Right lobe of liver (tissue), 6 donors: ENCODE results near the gene CFAP61. TPM values are rescaled to one million over a fixed set of nuclear protein-coding genes. Genes with fewer than 3 reads are reported as not detected.

Experiments
- ATAC-seq, 4 donors: fragments of 200-7000 bp; cut with Tn5 transposase; one replicate each; pipeline ENCODE4 v1.9.1; 2020; ENCODE audit warnings: mild to moderate bottlenecking in 4 of 4, moderate library complexity in 4 of 4
- DNase-seq, 3 donors: peaks; one replicate each; pipeline ENCODE4 v3.0.0-alpha.2; 2020
- H3K27ac ChIP-seq, 3 donors: fragments of 200-600 bp; one replicate each; pipeline ENCODE4 v1.8.0; 2022
- H3K27me3 ChIP-seq, 2 donors: fragments of 200-600 bp; one replicate each; pipeline ENCODE4 v1.8.0; 2022
- H3K36me3 ChIP-seq, 4 donors: fragments of 200-600 bp; sonication (generic) in 1 of 4; one replicate each; pipeline versions ENCODE4 v1.5.1 to v1.8.0; 2017 to 2022; ENCODE audit warnings: control low read depth in 1 of 4
- H3K4me1 ChIP-seq, 4 donors: fragments of 200-600 bp; sonication (generic) in 1 of 4; one replicate each; pipeline versions ENCODE4 v1.5.1 to v1.8.0; 2017 to 2022; ENCODE audit warnings: control low read depth in 1 of 4
- H3K4me3 ChIP-seq, 3 donors: fragments of 200-600 bp; one replicate each; pipeline ENCODE4 v1.8.0; 2022
- H3K9me3 ChIP-seq, 4 donors: fragments of 200-600 bp; sonication (generic) in 1 of 4; one replicate each; pipeline versions ENCODE4 v1.5.1 to v1.8.0; 2017 to 2022; ENCODE audit warnings: control low read depth in 1 of 4
- POLR2A ChIP-seq: fragments of 450-650 bp; IDR thresholded peaks from one replicate; pipeline ENCODE4 v1.6.1; 2017; ENCODE audit warnings: antibody characterized with exemption, mild to moderate bottlenecking
- WGBS: methylation state at CpG from one replicate; pipeline ENCODE4 v1.1.6; 2018; ENCODE audit warnings: low coverage, low lambda C conversion rate; ENCODE audit not compliant: insufficient coverage; ENCODE audit errors: missing lambda C conversion rate; 5-methylcytosine and 5-hydroxymethylcytosine counted together
- intact Hi-C, 2 donors: fragments of 100-400 bp; cut with DNase I; formaldehyde crosslinking; loops; one replicate each; pipeline versions ENCODE4 v1.11.2 to v1.14.1; 2022
- total RNA-seq, 6 experiments: library from RNA; depleted of rRNA in 2 of 6; stranded (reverse); fragments of >200 nt in 2 of 6; fragmentation: NEBNext Ultra II Directional in 3 of 6; extraction: Animal tissue kit (Norgen Biotek cat#: 25700) in 3 of 6; gene quantifications; one replicate each; pipeline versions ENCODE4 v1.1.0 to v1.2.4, GENCODE V29; 2016 to 2023
- TF ChIP-seq, protein P1 (sequence below), 4 donors: fragments of 200-600 bp in 3 of 4; fragments of 450-650 bp in 1 of 4; IDR thresholded peaks; one replicate each; pipeline versions ENCODE4 v1.5.1 to v1.8.0; 2016 to 2022; ENCODE audit warnings: antibody characterized with exemption in 4 of 4, mild to moderate bottlenecking in 2 of 4
- donor health status: DM: no; HTN: yes; CAD: no.
- donor health status: DM: no; HTN: no; CAD: no.
- donor health status: DM: no; HTN: no; CAD: no.
- donor health status: DM: no; HTN: yes; CAD: no.
- donor health status: DM: no; HTN: yes; CAD: no.

The CFAP61 gene
- total RNA-seq, 6 experiments from 2014 or later, result not detected

DNA sequence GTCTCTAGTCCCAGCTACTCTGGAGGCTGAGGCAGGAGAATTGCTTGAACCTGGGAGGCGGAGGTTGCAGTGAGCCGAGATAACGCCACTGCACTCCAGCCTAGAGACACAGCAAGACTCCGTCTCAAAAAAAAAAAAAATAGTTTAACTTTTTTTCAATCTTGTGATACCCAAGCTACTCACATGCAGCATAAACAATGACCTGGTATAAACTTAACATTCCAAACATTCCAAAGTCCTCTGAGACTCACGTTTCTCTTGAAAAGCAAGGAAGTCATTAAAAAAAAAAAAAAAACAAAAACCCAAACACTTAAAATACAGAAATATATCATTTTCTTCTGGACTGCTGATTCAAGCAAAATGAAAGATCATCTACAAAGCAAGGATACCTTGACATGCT lies 14.4 kb upstream of the CFAP61 start:
- Histone ChIP-seq H3K4me1 (no peaks in the 10 kb centered on the region), H3K4me3 (no peak overlapping the region), H3K36me3 (peaks cover 0 to 99% (median 48%) of the 10 kb centered on the region in 4 donors), H3K9me3 (no peaks in the 10 kb centered on the region), H3K27ac (no peak overlapping the region), H3K27me3 (no peaks in the 10 kb centered on the region)
- intact Hi-C loops, result no loop called here
- TF ChIP-seq, protein P1, sequence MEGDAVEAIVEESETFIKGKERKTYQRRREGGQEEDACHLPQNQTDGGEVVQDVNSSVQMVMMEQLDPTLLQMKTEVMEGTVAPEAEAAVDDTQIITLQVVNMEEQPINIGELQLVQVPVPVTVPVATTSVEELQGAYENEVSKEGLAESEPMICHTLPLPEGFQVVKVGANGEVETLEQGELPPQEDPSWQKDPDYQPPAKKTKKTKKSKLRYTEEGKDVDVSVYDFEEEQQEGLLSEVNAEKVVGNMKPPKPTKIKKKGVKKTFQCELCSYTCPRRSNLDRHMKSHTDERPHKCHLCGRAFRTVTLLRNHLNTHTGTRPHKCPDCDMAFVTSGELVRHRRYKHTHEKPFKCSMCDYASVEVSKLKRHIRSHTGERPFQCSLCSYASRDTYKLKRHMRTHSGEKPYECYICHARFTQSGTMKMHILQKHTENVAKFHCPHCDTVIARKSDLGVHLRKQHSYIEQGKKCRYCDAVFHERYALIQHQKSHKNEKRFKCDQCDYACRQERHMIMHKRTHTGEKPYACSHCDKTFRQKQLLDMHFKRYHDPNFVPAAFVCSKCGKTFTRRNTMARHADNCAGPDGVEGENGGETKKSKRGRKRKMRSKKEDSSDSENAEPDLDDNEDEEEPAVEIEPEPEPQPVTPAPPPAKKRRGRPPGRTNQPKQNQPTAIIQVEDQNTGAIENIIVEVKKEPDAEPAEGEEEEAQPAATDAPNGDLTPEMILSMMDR (IDR thresholded peaks at IDR 0.05), result no peak
- TF ChIP-seq POLR2A, result no peak
- no peak for DNase-seq
- 50% methylated on average over 3 of the region's 5 CpGs for WGBS
- ATAC-seq, result no peak

DNA sequence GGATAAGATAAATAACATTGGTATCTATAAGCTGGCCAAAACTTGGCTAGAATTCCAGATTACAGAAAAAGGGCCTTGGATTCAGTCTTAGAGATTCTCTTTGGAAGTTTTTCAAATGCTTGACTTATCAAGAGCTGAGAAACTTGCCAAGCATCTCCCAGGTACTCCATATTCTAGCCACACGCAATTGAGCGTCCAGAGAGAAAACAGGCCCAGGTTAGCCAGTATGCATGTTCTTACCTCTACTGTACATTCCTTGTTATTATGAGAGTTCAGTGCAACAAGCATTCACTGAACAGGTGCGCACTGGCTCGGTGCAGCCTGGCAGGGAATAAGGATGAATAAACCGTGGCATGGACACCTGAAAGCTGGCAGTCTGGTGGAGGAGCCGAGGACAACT lies 13.7 kb upstream of the CFAP61 start:
- intact Hi-C loops, result no loop called here
- 95% methylated on average over 5 of the region's 6 CpGs for WGBS
- no peaks in the 10 kb centered on the region for H3K4me1 ChIP-seq
- no peak for TF ChIP-seq POLR2A
- TF ChIP-seq, protein P1 (IDR thresholded peaks at IDR 0.05), result no peak
- DNase-seq, result no peak
- H3K4me3 ChIP-seq, result no peak overlapping the region
- H3K36me3 ChIP-seq, result peaks cover 0 to 99% (median 48%) of the 10 kb centered on the region in 4 donors
- ATAC-seq, result no peak
- no peaks in the 10 kb centered on the region for H3K9me3 ChIP-seq
- no peaks in the 10 kb centered on the region for H3K27me3 ChIP-seq
- no peak overlapping the region for H3K27ac ChIP-seq

DNA sequence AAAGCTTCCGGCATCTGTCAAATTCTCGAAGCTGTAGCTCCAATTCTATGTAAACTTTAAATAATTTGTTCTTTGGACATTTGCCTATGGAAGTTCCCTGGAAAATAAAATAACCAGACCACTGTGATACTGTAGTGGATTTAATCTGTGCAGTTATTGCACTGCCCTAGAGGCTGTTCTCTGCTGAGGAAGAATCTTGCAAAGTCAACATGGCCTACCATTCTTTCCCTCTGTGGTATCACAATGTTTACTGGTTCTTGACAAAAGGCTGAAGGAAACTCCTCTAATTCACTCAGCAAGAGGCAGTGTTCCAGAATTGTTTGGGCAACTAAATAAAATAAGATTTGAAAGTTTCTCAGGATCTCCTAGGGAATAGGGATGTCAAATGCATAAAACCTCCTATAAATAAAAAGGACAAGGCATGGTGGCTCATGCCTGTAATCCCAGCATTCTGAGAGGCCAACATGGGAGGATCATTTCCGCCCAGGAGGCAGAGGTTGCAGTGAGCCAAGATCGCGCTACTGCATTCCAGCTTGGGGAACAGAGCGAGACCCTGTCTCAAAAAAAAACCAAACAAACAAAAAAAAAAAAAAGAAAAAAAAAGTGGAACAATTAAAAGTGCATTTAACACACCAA lies 12.5 kb upstream of the CFAP61 start:
- H3K9me3 ChIP-seq, result no peaks in the 10 kb centered on the region
- ATAC-seq (no peak), DNase-seq (no peak)
- no peaks in the 10 kb centered on the region for H3K27me3 ChIP-seq
- intact Hi-C loops, result no loop called here
- H3K27ac ChIP-seq, result no peak overlapping the region
- WGBS, result 91% methylated on average over 3 of the region's 6 CpGs
- H3K36me3 ChIP-seq, result peaks cover 0 to 99% (median 53%) of the 10 kb centered on the region in 4 donors
- TF ChIP-seq, protein P1 (IDR thresholded peaks at IDR 0.05), result no peak
- TF ChIP-seq POLR2A, result no peak
- no peak overlapping the region for H3K4me3 ChIP-seq
- H3K4me1 ChIP-seq, result no peaks in the 10 kb centered on the region

DNA sequence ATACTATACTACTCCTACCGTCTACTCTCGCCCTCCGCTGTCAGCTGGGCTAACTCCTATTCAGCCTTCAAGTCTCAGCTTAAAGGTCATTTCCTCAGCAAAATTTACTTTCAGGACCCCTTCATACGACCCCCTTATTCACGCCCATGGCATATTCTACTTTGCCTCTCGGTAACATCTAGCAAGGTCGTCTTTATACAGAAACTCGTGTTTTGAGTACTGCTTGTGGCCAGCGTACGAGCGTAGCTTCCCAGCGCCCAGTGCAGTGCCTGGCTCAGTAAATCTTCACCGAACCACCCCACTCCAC lies 612 bp upstream of the CFAP61 start:
- DNase-seq, result no peak
- H3K27ac ChIP-seq, result peak overlapping the region; percentile 66 to 92 (median 75)
- H3K4me1 ChIP-seq, result peaks cover 0 to 12% (median 8%) of the 10 kb centered on the region in 4 donors
- no peak for TF ChIP-seq POLR2A
- TF ChIP-seq, protein P1 (IDR thresholded peaks at IDR 0.05), result no peak
- H3K9me3 ChIP-seq, result no peaks in the 10 kb centered on the region
- H3K36me3 ChIP-seq, result peaks cover 0 to 39% (median 21%) of the 10 kb centered on the region in 4 donors
- peak in 3 of 4 donors; percentile 2 to 16 (median 10) for ATAC-seq
- 2% methylated on average over 13 of the region's 13 CpGs for WGBS
- intact Hi-C loops, result no loop called here
- H3K27me3 ChIP-seq, result no peaks in the 10 kb centered on the region
- peak overlapping the region; percentile 88 to 94 (median 93) for H3K4me3 ChIP-seq
